LNCaP clone FGC (cell line): ENCODE measurements around the gene PRPF19.

Source experiments
- DNase-seq: peaks from one replicate; pipeline ENCODE4 v3.0.0-alpha.2; 2011; ENCODE audit warnings: low read depth
- H3K4me3 ChIP-seq: 2 replicates; pipeline ENCODE4 v1.5.1; 2011; ENCODE audit warnings: mild to moderate bottlenecking, low read depth, low read length, control low read depth
- CTCF ChIP-seq: IDR thresholded peaks from 2 replicates; pipeline ENCODE4 v1.5.1; 2012; ENCODE audit warnings: mild to moderate bottlenecking; ENCODE audit not compliant: control insufficient read depth, insufficient read depth; ENCODE audit errors: extremely low read depth

Gene PRPF19

GRCh38 chr11:60890696-60891095 is 15.7 kb downstream of the PRPF19 start:
- no peak for DNase-seq
- no peak for TF ChIP-seq CTCF
- no peak overlapping the region for H3K4me3 ChIP-seq

DNA sequence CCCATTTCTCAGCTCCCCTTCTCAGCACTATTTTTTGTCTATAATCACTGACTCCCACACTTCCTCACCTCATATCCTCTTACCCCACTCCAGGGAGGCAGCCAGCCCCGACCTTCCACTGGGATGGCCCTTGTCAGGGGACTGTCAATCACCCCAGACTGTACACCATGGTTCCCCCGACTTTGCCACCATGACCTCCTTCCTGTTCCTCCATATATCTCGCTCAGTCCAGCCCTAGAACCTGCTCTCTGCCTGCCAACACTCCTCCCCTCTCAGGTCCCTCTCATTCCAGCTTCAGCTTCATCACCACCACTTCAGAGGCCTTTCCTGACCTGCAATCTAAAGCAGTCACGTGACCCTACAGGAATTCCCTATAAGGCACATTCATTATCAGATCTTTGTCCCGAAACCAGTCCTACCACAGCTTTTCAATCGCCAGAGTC is 16.5 kb downstream of the PRPF19 start:
- DNase-seq, result peak; percentile 70
- H3K4me3 ChIP-seq, result no peak overlapping the region
- no peak for TF ChIP-seq CTCF

- peak; percentile 71 for TF ChIP-seq CTCF
- no peak for DNase-seq
- H3K4me3 ChIP-seq, result no peak overlapping the region
Observed at GRCh38 chr11:60887556-60887955, 18.8 kb downstream of the PRPF19 start.

- H3K4me3 ChIP-seq, result no peak overlapping the region
- no peak for TF ChIP-seq CTCF
- peak; percentile 79 for DNase-seq
Observed at GRCh38 chr11:60880643-60881282, 25.6 kb downstream of the PRPF19 start.

DNA sequence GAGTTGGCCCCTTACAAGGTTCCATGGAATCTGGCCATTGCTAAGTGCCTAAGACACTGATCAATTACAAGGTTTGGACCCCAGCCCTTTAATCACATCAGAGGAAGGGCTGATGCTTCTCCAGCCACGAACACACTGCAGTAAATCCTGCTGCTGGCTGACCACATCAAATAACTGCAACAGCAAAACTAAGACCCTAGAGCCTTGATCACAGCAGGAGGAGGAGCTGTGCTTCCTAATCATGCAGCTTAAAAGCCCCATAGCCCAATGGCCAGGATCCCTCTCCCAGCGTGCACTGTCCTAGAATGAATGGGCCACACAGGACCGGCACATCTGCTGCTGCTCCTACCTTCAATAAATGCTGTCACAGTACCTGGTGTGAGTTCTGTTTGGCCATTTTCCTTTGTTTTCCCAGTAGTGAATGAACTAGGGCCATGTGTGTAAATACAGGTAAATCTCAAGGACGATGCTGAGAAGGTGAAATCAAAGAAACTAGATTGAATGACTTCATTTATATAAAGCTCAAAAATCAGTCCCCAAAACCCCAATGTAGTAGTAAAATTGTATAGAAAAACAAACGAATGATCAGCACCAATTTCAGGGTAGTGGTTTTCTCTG is 26.3 kb downstream of the PRPF19 start:
- no peak for TF ChIP-seq CTCF
- no peak overlapping the region for H3K4me3 ChIP-seq
- no peak for DNase-seq

DNA sequence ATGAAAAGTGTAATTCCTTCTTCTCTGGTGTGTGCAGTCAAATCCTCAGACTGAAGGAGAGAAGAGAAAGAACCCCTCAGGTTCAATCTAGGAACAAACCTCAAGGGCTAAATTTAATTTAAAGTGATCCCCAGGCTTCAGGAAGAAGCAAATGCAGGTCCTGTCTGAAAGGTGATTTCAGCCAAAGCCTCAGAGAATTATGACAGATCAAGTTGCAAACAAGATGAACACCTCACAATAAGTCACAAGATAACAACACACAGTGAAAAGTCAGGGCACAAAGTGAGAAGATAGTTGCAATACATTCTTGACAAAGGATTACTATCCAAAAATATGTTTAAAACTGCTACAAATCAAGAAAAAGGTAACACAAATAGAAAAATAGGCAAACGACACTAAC is 27.3 kb downstream of the PRPF19 start:
- no peak for DNase-seq
- TF ChIP-seq CTCF, result no peak
- no peak overlapping the region for H3K4me3 ChIP-seq
